A549 treated with RU486 at 1 μM for 4 hours (cell line): ENCODE data around the gene RNASE1. TPM values are rescaled to one million over a fixed set of nuclear protein-coding genes. Genes with fewer than 3 reads are reported as not detected.

Experiments used
- total RNA-seq: library from RNA; stranded (reverse); fragments of 200-300 nt; extraction: Qiagen RNA extraction; gene quantifications from 5 replicates; pipeline ENCODE4 v1.2.3, GENCODE V29; 2022; ENCODE audit warnings: low read depth

Gene RNASE1
- 0.38 to 0.50 TPM (median 0.45 TPM) in 3 of 5 replicates, not detected in the others for total RNA-seq

GRCh38 chr14:20802341-20803084 is at the start of gene RNASE1:
TSS of gene RNASE1 (minus strand) at chr14:20802844. CDS start at chr14:20802068, 776 bp downstream.

Other genes with a start within 250 kb of the RNASE1 start
- not detected in 5 replicates for gene RNASE9, start 241.8 kb downstream of the RNASE1 start, total RNA-seq
- not detected in 5 replicates for gene RNASE11, start 214.8 kb downstream of the RNASE1 start, total RNA-seq
- gene RNASE12, start 211.5 kb downstream of the RNASE1 start, total RNA-seq: not detected in 5 replicates
- gene OR6S1, start 161.2 kb downstream of the RNASE1 start, total RNA-seq: not detected in 5 replicates
- 5.3 to 8.7 TPM (median 6.2 TPM) in 5 replicates for gene RNASE4, start 118.3 kb downstream of the RNASE1 start, total RNA-seq
- gene ANG, start 114.1 kb downstream of the RNASE1 start, total RNA-seq: 8.3 to 12.0 TPM (median 11.4 TPM) in 5 replicates
- gene EDDM3A, start 57.0 kb downstream of the RNASE1 start, total RNA-seq: not detected in 5 replicates
- gene EDDM3B, start 34.4 kb downstream of the RNASE1 start, total RNA-seq: not detected in 5 replicates
- gene RNASE6, start 21.6 kb downstream of the RNASE1 start, total RNA-seq: not detected in 5 replicates
- not detected in 5 replicates for gene RNASE3, start 88.5 kb upstream of the RNASE1 start, total RNA-seq
- not detected in 5 replicates for gene RNASE2, start 152.6 kb upstream of the RNASE1 start, total RNA-seq
- 70.7 to 74.7 TPM (median 73.0 TPM) in 5 replicates for gene METTL17, start 187.1 kb upstream of the RNASE1 start, total RNA-seq
- not detected in 5 replicates for gene SLC39A2, start 196.4 kb upstream of the RNASE1 start, total RNA-seq
- gene NDRG2, start 222.2 kb upstream of the RNASE1 start, total RNA-seq: 3.0 to 4.4 TPM (median 3.2 TPM) in 5 replicates
- gene TPPP2, start 227.4 kb upstream of the RNASE1 start, total RNA-seq: not detected in 5 replicates
- not detected in 5 replicates for gene RNASE13, start 232.0 kb upstream of the RNASE1 start, total RNA-seq
- gene RNASE7, start 239.5 kb upstream of the RNASE1 start, total RNA-seq: not detected in 5 replicates